Activated effector memory CD4-positive, alpha-beta T cell treated with Interleukin-2 at 50 U/mL for 16 hours (primary cell): ENCODE results near the gene GABRG3.

Experiments used
- DNase-seq: peaks from one replicate; pipeline ENCODE4 v3.0.0-alpha.2; 2020

GABRG3 gene

DNA sequence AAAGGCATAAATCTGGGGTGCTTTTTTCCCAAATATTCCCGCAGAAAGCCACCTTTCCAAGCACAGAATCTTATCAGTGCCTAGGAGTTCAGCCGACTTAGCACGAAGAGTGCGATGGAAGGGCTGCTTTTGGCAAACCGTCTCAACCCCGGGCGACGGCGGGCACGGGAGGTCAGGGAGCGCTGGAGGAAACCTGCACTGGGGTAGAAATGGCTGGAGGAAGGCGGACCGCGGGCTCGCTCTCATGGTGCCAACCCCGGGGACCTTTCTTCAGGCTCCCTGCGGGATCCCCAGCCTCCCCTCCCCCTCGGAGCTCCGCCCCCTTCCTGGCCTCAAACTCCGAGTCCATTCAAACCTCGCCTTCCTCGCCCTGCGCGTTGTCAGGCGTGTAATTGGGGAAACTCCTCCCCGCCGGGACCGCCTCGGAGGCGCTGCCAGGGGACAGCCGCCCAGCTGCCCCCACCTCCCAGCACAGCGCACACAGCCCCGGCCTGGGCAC lies at the start of gene GABRG3:
Gene GABRG3, plus strand, starts transcription at position 470 of the 499 bp plus-strand sequence.
- no peak for DNase-seq

DNA sequence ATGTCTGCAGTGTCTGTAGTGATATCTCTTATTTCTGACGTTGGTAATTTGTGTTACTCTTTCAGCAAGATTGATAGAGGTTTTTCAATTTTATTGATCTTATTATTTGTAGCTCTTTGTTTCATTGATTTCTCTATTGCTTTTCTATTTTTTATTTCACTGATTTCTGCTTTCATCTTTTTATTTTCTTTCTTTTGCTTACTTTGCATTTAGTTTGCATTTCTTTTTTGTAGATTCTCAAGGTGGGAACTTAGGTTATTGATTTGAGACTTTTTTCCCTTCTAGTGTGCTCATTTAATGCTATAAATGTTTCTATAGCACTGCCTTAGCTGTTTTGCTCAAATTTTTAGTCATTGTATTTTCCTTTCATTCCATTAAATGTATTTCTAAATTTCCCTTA lies 49.5 kb upstream of the GABRG3 start:
- no peak for DNase-seq

GRCh38 chr15:26926081-26926480 lies 44.9 kb upstream of the GABRG3 start:
- DNase-seq = no peak

- DNase-seq = no peak
Observed at GRCh38 chr15:26928051-26928450, 42.9 kb upstream of the GABRG3 start.

GRCh38 chr15:26929588-26929987 lies 41.4 kb upstream of the GABRG3 start:
- DNase-seq = no peak

DNA sequence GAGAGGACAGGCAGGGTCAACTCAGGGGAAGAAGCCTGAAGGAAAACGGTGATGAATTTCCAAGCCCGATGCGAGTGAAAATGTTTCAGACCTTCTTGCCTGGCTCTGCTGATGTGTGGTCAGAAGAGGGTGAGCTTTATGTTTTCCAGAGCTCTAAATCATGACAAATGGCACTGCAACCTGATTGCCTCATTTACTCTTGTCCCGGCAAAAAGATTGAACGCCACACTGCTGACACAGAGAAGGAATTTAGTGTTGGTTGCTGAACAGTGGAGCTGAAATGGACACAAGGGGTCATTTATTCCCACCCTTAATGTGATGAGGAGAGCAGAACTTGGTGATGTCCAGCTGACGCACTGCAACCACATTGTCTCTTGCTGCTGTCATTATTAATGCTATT lies 36.1 kb upstream of the GABRG3 start:
- no peak for DNase-seq

GRCh38 chr15:26935322-26935721 lies 35.7 kb upstream of the GABRG3 start:
- no peak for DNase-seq

GRCh38 chr15:26936502-26936901 lies 34.5 kb upstream of the GABRG3 start:
- no peak for DNase-seq

DNA sequence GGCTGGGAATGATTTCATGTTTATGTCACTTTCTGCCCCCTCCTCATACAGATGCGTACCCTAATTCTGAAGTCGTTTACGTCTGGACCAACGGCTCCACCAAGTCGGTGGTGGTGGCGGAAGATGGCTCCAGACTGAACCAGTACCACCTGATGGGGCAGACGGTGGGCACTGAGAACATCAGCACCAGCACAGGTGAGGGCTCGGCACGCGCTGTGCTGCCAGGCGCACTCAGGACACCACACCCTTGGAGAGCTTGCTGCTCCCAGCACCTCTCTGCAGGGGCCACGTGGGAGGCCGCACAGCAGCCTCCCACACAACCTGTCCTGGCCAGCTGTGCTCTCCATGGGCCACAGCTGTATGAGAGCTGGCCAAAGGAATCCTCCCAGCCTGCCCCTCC lies 33.8 kb upstream of the GABRG3 start:
- no peak for DNase-seq

DNA sequence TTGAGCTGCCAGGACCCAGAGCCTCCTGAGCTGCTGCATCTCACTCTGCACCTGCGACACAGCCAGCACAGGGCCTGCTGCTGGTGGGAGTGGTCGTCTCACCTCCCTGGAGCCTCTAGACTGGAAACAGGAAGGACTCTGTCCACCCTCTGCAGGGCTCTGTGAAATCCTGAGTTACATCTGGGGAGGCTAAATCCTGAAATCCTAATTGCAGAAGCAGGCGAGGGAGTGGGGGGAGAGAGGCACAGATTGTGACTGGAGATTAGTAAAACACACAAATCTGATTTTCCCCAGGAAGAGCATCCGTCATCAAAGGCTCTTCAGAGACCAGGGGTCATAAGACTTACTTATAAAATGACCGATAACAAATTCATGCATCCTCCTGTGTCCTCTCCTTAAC lies 31.6 kb upstream of the GABRG3 start:
- DNase-seq = no peak

DNA sequence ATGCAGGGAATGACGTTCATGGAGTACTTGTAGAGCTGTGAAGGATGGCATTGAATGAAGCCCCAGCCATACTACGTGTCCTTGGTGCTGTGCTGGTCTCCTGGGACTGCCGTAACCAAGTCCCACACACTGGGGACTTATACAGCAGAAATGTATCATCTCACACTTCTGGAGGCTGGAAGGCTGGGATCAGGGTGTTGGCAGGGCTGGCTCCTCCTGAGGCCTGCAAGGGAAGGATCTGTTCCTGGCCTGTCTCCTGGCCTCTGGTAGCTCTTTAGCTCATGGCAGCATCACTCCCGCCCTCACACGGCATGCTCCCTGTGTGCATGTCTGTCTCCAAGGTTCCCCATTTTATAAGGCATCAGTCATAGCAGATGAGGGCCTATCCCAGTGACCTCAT lies 29.5 kb upstream of the GABRG3 start:
- DNase-seq = no peak

- no peak for DNase-seq
Observed at GRCh38 chr15:26943866-26944265, 27.1 kb upstream of the GABRG3 start.

DNA sequence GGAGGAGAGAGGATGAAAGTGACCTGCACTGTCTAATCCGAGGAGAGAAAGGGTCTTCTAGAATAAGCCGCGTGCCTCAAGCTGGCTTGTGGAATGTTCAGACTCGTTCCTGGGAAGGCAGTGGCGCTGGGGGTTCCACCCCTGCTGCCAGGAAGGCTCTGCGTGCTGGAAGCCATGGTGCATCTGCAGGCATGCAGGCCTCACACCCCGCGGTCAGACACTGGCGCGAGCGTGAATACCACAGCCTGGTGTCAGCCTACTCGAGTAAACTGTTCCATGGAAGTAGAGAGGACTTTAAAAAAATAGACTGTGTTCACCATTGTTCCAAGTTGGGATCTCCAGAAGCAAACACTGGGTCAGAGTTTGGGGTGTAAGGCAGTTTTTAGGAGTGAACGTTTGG lies 25.9 kb upstream of the GABRG3 start:
- no peak for DNase-seq

- no peak for DNase-seq
Observed at GRCh38 chr15:26950001-26950400, 21.0 kb upstream of the GABRG3 start.

DNA sequence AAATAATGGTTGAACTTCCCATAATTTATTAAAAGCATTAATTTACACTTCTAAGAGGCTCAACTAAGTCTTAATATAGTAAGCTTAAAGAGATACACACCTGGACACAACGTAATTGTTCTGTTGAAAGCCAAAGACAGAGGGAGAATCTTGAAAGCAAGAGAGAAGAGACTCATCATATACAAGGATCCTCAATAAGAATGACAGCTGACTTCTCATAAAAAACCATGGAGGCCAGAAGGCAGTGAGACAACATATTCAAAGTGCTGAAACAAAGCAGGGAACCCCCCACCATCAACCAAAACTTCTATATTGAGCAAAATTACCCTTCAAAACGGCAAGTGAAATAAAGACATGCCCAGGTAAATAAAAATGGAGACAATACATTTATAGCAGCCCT lies 16.6 kb upstream of the GABRG3 start:
- no peak for DNase-seq

DNA sequence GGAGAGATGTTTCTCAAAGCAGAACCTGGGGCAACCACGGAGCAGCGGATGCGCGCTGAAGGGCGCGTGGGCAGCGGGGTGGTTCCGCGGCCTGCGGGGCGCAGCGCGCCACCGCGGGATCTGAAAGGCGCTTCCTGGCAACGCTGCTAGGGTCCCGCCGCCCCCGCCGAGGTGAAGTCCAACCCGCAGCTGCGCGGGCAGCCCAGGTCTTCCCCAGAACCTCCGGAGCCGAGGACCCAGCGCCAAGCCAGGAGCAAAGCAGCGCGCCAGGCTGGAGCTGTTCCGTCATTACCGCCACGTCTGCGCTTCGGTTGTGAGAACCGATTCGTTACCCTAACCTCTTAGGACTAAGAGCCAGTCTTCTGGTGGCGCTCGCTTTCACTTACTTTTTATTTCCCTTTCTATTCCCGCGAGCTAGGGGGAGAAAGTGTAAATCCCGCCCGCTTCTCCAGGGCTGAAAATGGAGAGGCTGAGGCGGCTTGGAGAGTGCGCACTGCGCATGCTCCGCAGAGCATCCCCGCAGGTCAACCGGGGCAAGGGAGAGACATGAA lies 3.2 kb upstream of the GABRG3 start:
- DNase-seq = no peak

DNA sequence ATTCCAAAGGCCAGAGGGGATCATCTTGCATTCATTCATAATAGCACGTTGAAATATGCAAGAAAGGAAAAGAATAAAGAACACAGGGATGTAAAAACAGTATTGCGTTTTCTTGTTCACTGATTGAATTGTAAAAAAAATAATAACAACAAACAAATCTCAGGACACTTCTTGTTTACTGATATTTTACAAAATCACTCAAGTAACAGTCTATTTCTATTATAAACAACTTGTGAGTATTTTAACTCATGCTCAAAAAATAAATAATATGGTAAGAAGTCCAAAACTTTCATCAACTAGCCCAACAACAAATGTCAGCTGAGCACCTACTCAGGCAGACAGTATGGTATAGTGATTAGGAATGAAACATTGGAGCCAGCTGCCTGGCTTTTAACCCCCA lies 2.2 kb upstream of the GABRG3 start:
- no peak for DNase-seq

GRCh38 chr15:26971271-26972018 lies 464 bp downstream of the GABRG3 start:
- no peak for DNase-seq

GRCh38 chr15:26972636-26973035 lies 1.7 kb downstream of the GABRG3 start:
- DNase-seq = no peak

GRCh38 chr15:26974120-26974780 lies 3.3 kb downstream of the GABRG3 start:
- DNase-seq = no peak

GRCh38 chr15:26981492-26981891 lies 10.5 kb downstream of the GABRG3 start:
- DNase-seq = no peak

- no peak for DNase-seq
Observed at GRCh38 chr15:26983822-26984221, 12.8 kb downstream of the GABRG3 start.

DNA sequence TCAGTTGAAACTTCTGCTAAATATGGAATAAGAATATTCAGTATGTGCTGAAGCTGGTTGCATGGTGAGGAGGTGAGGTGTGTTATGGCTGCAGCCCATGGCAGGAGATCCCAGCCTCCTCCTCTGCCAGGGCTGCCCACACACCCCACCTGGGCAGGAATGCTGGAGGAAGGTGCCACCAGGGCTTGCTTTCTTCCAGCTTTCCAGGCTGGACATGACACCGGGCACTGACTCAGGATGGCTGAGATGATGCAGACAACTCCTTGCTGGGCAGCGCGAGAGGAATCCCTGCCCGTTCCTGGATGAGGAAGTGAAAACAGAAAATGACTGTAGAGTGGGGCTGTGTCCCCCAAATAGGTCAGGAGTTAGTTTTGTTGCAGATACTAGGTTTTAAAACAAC lies 14.1 kb downstream of the GABRG3 start:
- DNase-seq = no peak

- no peak for DNase-seq
Observed at GRCh38 chr15:26996250-26996649, 25.3 kb downstream of the GABRG3 start.
